ENCODE data around the gene CNIH2. TPM values are rescaled to one million over a fixed set of nuclear protein-coding genes. Genes with fewer than 3 reads are reported as not detected.

The CNIH2 gene
- total RNA-seq, 1 donor from 2014 or later, result 12.2 TPM

GRCh38 chr11:66284526-66285078, 6.6 kb downstream of the CNIH2 start:
- Histone ChIP-seq H4K20me1 (ENCODE audit: insufficient read depth, low read length) (peaks cover 69% of the 10 kb centered on the region), H3K4me3 (ENCODE audit: insufficient read depth, low read depth, low read length) (no peak overlapping the region), H3K4me1 (ENCODE audit: insufficient read depth, low read length) (peaks cover 28% of the 10 kb centered on the region), H3K27me3 (ENCODE audit: insufficient read depth, low read length) (no peaks in the 10 kb centered on the region), H3K79me2 (ENCODE audit: insufficient read depth, low read length) (peaks cover 42% of the 10 kb centered on the region), H3K36me3 (ENCODE audit: insufficient read depth, low read length) (peaks cover 7% of the 10 kb centered on the region), H2AFZ (ENCODE audit: low read depth, low read length) (no peak overlapping the region), H3K9me3 (ENCODE audit: insufficient read depth, low read depth, low read length) (no peaks in the 10 kb centered on the region), H3K27ac (ENCODE audit: low read depth, low read length) (no peak overlapping the region), H3K9ac (ENCODE audit: low read length) (no peak overlapping the region), H3K4me2 (ENCODE audit: low read length) (no peak overlapping the region)
- Mint-ChIP-seq H3K27me3 (ENCODE audit: low read depth, unreplicated experiment) (no peaks in the 10 kb centered on the region), H3K9me3 (ENCODE audit: unreplicated experiment) (no peaks in the 10 kb centered on the region), H3K4me3 (ENCODE audit: unreplicated experiment) (no peak overlapping the region), H3K27ac (ENCODE audit: unreplicated experiment) (no peak overlapping the region), H3K36me3 (ENCODE audit: low read depth, unreplicated experiment) (peaks cover 2% of the 10 kb centered on the region), H3K4me1 (ENCODE audit: low read depth, unreplicated experiment) (peaks cover 10% of the 10 kb centered on the region)
- FAIRE-seq, result no peak
- no peak for DNase-seq (ENCODE audit: low read depth)
- TF ChIP-seq EZH2 (IDR thresholded peaks at IDR 0.05; ENCODE audit: insufficient read depth, low read length) (no peak), CTCF (IDR thresholded peaks at IDR 0.05; ENCODE audit: insufficient read depth, low read depth, low read length) (no peak)

- no peaks in the 10 kb centered on the region for H3K9me3 ChIP-seq (ENCODE audit: insufficient read depth, low read depth, low read length)
- Mint-ChIP-seq H3K4me3 (ENCODE audit: unreplicated experiment) (peak overlapping the region; percentile 54), H3K27me3 (ENCODE audit: low read depth, unreplicated experiment) (no peaks in the 10 kb centered on the region), H3K9me3 (ENCODE audit: unreplicated experiment) (no peaks in the 10 kb centered on the region), H3K36me3 (ENCODE audit: low read depth, unreplicated experiment) (peaks cover 6% of the 10 kb centered on the region), H3K27ac (ENCODE audit: unreplicated experiment) (no peak overlapping the region), H3K4me1 (ENCODE audit: low read depth, unreplicated experiment) (peaks cover 16% of the 10 kb centered on the region)
- FAIRE-seq (no peak), DNase-seq (ENCODE audit: low read depth) (no peak)
- no peaks in the 10 kb centered on the region for H3K27me3 ChIP-seq (ENCODE audit: insufficient read depth, low read length)
- H4K20me1 ChIP-seq (ENCODE audit: insufficient read depth, low read length), result peaks cover 61% of the 10 kb centered on the region
- peaks cover 42% of the 10 kb centered on the region for H3K79me2 ChIP-seq (ENCODE audit: insufficient read depth, low read length)
- no peak overlapping the region for H3K4me3 ChIP-seq (ENCODE audit: insufficient read depth, low read depth, low read length)
- H3K27ac ChIP-seq (ENCODE audit: low read depth, low read length), result no peak overlapping the region
- no peak overlapping the region for H3K9ac ChIP-seq (ENCODE audit: low read length)
- H3K4me2 ChIP-seq (ENCODE audit: low read length), result no peak overlapping the region
- TF ChIP-seq CTCF (IDR thresholded peaks at IDR 0.05; ENCODE audit: insufficient read depth, low read depth, low read length) (no peak), EZH2 (IDR thresholded peaks at IDR 0.05; ENCODE audit: insufficient read depth, low read length) (no peak)
- H3K4me1 ChIP-seq (ENCODE audit: insufficient read depth, low read length), result peaks cover 29% of the 10 kb centered on the region
- H2AFZ ChIP-seq (ENCODE audit: low read depth, low read length), result no peak overlapping the region
- peaks cover 7% of the 10 kb centered on the region for H3K36me3 ChIP-seq (ENCODE audit: insufficient read depth, low read length)
Measured at GRCh38 chr11:66285250-66285947, 7.4 kb downstream of the CNIH2 start.

DNA sequence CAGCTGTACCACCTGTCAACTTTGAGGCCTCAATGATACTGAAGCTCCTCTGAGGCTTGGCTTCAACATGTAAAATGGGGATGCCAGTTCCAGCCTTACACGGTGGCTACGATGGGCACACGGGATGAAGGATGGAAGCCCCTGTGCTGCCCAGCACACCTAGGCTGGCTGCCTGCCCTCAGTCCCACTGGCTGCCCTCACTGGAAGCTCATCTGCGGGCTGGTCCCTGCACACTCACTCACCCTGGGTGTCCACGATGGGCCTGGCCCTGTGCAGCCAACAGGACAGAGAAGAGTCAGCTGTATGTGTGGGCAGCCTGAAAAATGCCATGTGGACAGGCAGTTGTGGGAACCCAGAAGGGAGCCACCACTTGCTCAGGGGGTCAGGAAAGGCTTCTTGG, 8.7 kb downstream of the CNIH2 start:
- Histone ChIP-seq H3K36me3 (ENCODE audit: insufficient read depth, low read length) (peaks cover 7% of the 10 kb centered on the region), H3K4me1 (ENCODE audit: insufficient read depth, low read length) (peaks cover 22% of the 10 kb centered on the region), H3K27me3 (ENCODE audit: insufficient read depth, low read length) (peaks cover 6% of the 10 kb centered on the region), H3K4me2 (ENCODE audit: low read length) (no peak overlapping the region), H3K9me3 (ENCODE audit: insufficient read depth, low read depth, low read length) (no peaks in the 10 kb centered on the region), H3K9ac (ENCODE audit: low read length) (no peak overlapping the region), H4K20me1 (ENCODE audit: insufficient read depth, low read length) (peaks cover 48% of the 10 kb centered on the region), H3K27ac (ENCODE audit: low read depth, low read length) (no peak overlapping the region), H3K79me2 (ENCODE audit: insufficient read depth, low read length) (peaks cover 42% of the 10 kb centered on the region), H3K4me3 (ENCODE audit: insufficient read depth, low read depth, low read length) (no peak overlapping the region), H2AFZ (ENCODE audit: low read depth, low read length) (no peak overlapping the region)
- Mint-ChIP-seq H3K36me3 (ENCODE audit: low read depth, unreplicated experiment) (peaks cover 6% of the 10 kb centered on the region), H3K9me3 (ENCODE audit: unreplicated experiment) (no peaks in the 10 kb centered on the region), H3K27me3 (ENCODE audit: low read depth, unreplicated experiment) (peaks cover 10% of the 10 kb centered on the region), H3K4me1 (ENCODE audit: low read depth, unreplicated experiment) (peaks cover 14% of the 10 kb centered on the region), H3K27ac (ENCODE audit: unreplicated experiment) (no peak overlapping the region), H3K4me3 (ENCODE audit: unreplicated experiment) (peak overlapping the region; percentile 45)
- DNase-seq (ENCODE audit: low read depth), result no peak
- FAIRE-seq, result no peak
- TF ChIP-seq CTCF (IDR thresholded peaks at IDR 0.05; ENCODE audit: insufficient read depth, low read depth, low read length), result no peak
- no peak for TF ChIP-seq EZH2 (IDR thresholded peaks at IDR 0.05; ENCODE audit: insufficient read depth, low read length)
